IMR-90 (cell line): Measurements from ENCODE around the gene EVPL. TPM values are rescaled to one million over a fixed set of nuclear protein-coding genes. Genes with fewer than 3 reads are reported as not detected.

Source experiments
- ATAC-seq: fragments of 200-7000 bp; cut with Tn5 transposase; 2 replicates; pipeline ENCODE4 v1.9.1; 2020; ENCODE audit warnings: low read depth, mild to moderate bottlenecking, moderate library complexity
- BruUV-seq: library from RNA; stranded (reverse); fragments of 400-500 nt; replicated peaks from 2 replicates; lab custom pipeline; 2021; lab: Mats Ljungman, UMichigan
- CTCF ChIA-PET: fragments of 300-600 bp; formaldehyde crosslinking; extraction: SDS; loops from one replicate; lab custom pipeline; 2021; ENCODE audit warnings: antibody characterized with exemption; lab: Yijun Ruan, JAX
- POLR2A ChIA-PET: fragments of 300-600 bp; sonication (Branson Sonifier 250); formaldehyde crosslinking; loops from one replicate; lab custom pipeline; 2022; ENCODE audit warnings: antibody characterized with exemption; ENCODE audit not compliant: unreplicated experiment; lab: Charles Lee
- DNase-seq: peaks from one replicate; pipeline ENCODE4 v3.0.0; 2013
- H2AFZ ChIP-seq: replicated peaks from 2 replicates; pipeline ENCODE3; 2013; ENCODE audit warnings: low read length, mild to moderate bottlenecking; ENCODE audit not compliant: poor library complexity
- H2AK5ac ChIP-seq: 2 replicates; pipeline ENCODE4 v1.6.1; 2013; ENCODE audit warnings: low read depth, low read length, inconsistent platforms
- H2AK9ac ChIP-seq: replicated peaks from 2 replicates; pipeline ENCODE3; 2013; ENCODE audit warnings: mild to moderate bottlenecking, low read depth, low read length, moderate library complexity; ENCODE audit not compliant: poor library complexity
- H2BK120ac ChIP-seq: 2 replicates; pipeline ENCODE4 v1.6.1; 2013; ENCODE audit warnings: low read depth, low read length, inconsistent platforms
- H2BK15ac ChIP-seq: 3 replicates; pipeline ENCODE4 v1.6.1; 2013; ENCODE audit warnings: low read depth, low read length, inconsistent platforms
- H2BK20ac ChIP-seq: 2 replicates; pipeline ENCODE4 v1.6.1; 2013; ENCODE audit warnings: low read depth, mild to moderate bottlenecking, inconsistent platforms, low read length, moderate library complexity
- H2BK5ac ChIP-seq: 2 replicates; pipeline ENCODE4 v1.6.1; 2013; ENCODE audit warnings: mild to moderate bottlenecking, low read depth, low read length, inconsistent platforms; ENCODE audit not compliant: poor library complexity, severe bottlenecking
- H3K14ac ChIP-seq: replicated peaks from 2 replicates; pipeline ENCODE4 v1.6.1; 2013; ENCODE audit warnings: low read depth, low read length, inconsistent platforms
- H3K18ac ChIP-seq: 2 replicates; pipeline ENCODE4 v1.6.1; 2013; ENCODE audit warnings: low read depth, low read length, control low read depth
- H3K23ac ChIP-seq: 2 replicates; pipeline ENCODE4 v1.6.1; 2013; ENCODE audit warnings: low read depth, low read length, inconsistent platforms
- H3K27ac ChIP-seq: 2 replicates; pipeline ENCODE4 v1.5.1; 2013; ENCODE audit warnings: mild to moderate bottlenecking, control low read depth, low read length; ENCODE audit not compliant: insufficient read depth
- H3K27me3 ChIP-seq: 2 replicates; pipeline ENCODE4 v1.6.1; 2013; ENCODE audit warnings: low read length; ENCODE audit not compliant: control insufficient read depth, insufficient read depth
- H3K36me3 ChIP-seq: 2 replicates; pipeline ENCODE4 v1.6.1; 2013; ENCODE audit warnings: low read length, mixed read lengths; ENCODE audit not compliant: control insufficient read depth, insufficient read depth
- H3K4ac ChIP-seq: 2 replicates; pipeline ENCODE4 v1.6.1; 2013; ENCODE audit warnings: low read depth, low read length, inconsistent platforms
- H3K4me1 ChIP-seq: 2 replicates; pipeline ENCODE4 v1.6.1; 2013; ENCODE audit warnings: low read length, mixed read lengths; ENCODE audit not compliant: control insufficient read depth, insufficient read depth
- H3K4me2 ChIP-seq: 2 replicates; pipeline ENCODE4 v1.6.1; 2013; ENCODE audit warnings: low read depth, mild to moderate bottlenecking, control low read depth, low read length, moderate library complexity
- H3K4me3 ChIP-seq: 2 replicates; pipeline ENCODE4 v1.5.1; 2013; ENCODE audit warnings: low read depth, mild to moderate bottlenecking, control low read depth, low read length, moderate library complexity; ENCODE audit not compliant: insufficient read depth
- H3K56ac ChIP-seq: 2 replicates; pipeline ENCODE4 v1.6.1; 2013; ENCODE audit warnings: low read length, inconsistent platforms; ENCODE audit not compliant: insufficient read depth; ENCODE audit errors: extremely low read depth
- H3K79me1 ChIP-seq, 2 experiments: 2 replicates each; pipeline ENCODE4 v1.6.1; 2013; ENCODE audit warnings: low read length in 2 of 2, inconsistent platforms in 1 of 2, low read depth in 1 of 2
- H3K9ac ChIP-seq: 2 replicates; pipeline ENCODE4 v1.6.1; 2013; ENCODE audit warnings: low read depth, low read length, control low read depth
- H3K9me1 ChIP-seq: 2 replicates; pipeline ENCODE4 v1.6.1; 2013; ENCODE audit warnings: low read length, inconsistent platforms; ENCODE audit not compliant: insufficient read depth
- H3K9me3 ChIP-seq: 2 replicates; pipeline ENCODE4 v1.6.1; 2013; ENCODE audit warnings: low read length; ENCODE audit not compliant: control insufficient read depth, insufficient read depth
- H4K20me1 ChIP-seq: 2 replicates; pipeline ENCODE4 v1.6.1; 2013; ENCODE audit warnings: low read length, inconsistent platforms; ENCODE audit not compliant: insufficient read depth
- H4K5ac ChIP-seq: 2 replicates; pipeline ENCODE4 v1.6.1; 2013; ENCODE audit warnings: mild to moderate bottlenecking, low read depth, low read length, control low read depth
- H4K8ac ChIP-seq, 2 experiments: 2 replicates each; pipeline ENCODE4 v1.6.1; 2013; ENCODE audit warnings: low read depth in 2 of 2, low read length in 2 of 2, control low read depth in 1 of 2, inconsistent platforms in 1 of 2
- H4K91ac ChIP-seq: 2 replicates; pipeline ENCODE4 v1.6.1; 2013; ENCODE audit warnings: low read depth, low read length, inconsistent platforms; ENCODE audit not compliant: insufficient read depth
- BHLHE40 ChIP-seq: fragments of 150-350 bp; IDR thresholded peaks from 2 replicates; pipeline ENCODE4 v1.6.1; 2016; ENCODE audit warnings: mild to moderate bottlenecking, low read depth, low read length
- CEBPB ChIP-seq: IDR thresholded peaks from 2 replicates; pipeline ENCODE4 v1.6.1; 2012; ENCODE audit warnings: low read depth, low read length, improper control_type of control experiment
- CHD1 ChIP-seq: IDR thresholded peaks from 2 replicates; pipeline ENCODE4 v1.6.1; 2012; ENCODE audit warnings: low read depth, low read length, improper control_type of control experiment
- ELK1 ChIP-seq: fragments of 150-350 bp; IDR thresholded peaks from 2 replicates; pipeline ENCODE4 v1.6.1; 2016; ENCODE audit warnings: low read depth, mild to moderate bottlenecking, low read length, moderate library complexity, borderline replicate concordance
- MAZ ChIP-seq: IDR thresholded peaks from 2 replicates; pipeline ENCODE4 v1.6.1; 2012; ENCODE audit warnings: low read depth, mild to moderate bottlenecking, low read length, improper control_type of control experiment, moderate library complexity, borderline replicate concordance
- NFE2L2 ChIP-seq: fragments of 150-350 bp; IDR thresholded peaks from 2 replicates; pipeline ENCODE4 v1.6.1; 2016; ENCODE audit warnings: low read depth, mild to moderate bottlenecking, low read length
- POLR2A ChIP-seq: IDR thresholded peaks from 2 replicates; pipeline ENCODE4 v1.6.1; 2012; ENCODE audit warnings: mild to moderate bottlenecking, low read depth, low read length
- RCOR1 ChIP-seq: IDR thresholded peaks from 2 replicates; pipeline ENCODE4 v1.6.1; 2012; ENCODE audit warnings: mild to moderate bottlenecking, low read length, improper control_type of control experiment; ENCODE audit not compliant: insufficient replicate concordance
- RFX5 ChIP-seq: IDR thresholded peaks from 2 replicates; pipeline ENCODE4 v1.8.0; 2012; ENCODE audit warnings: low read depth, mild to moderate bottlenecking, low read length, moderate library complexity
- SMC3 ChIP-seq: fragments of 150-350 bp; IDR thresholded peaks from 2 replicates; pipeline ENCODE4 v1.6.1; 2016; ENCODE audit warnings: low read depth, mild to moderate bottlenecking, antibody characterized with exemption, low read length, moderate library complexity
- WGBS, 2 experiments: methylation state at CpG; one replicate each; pipeline versions ENCODE4 v1.1.5 to v1.1.7; 2013; ENCODE audit warnings: missing lambda C conversion rate in 2 of 2; ENCODE audit not compliant: insufficient read length in 1 of 2; ENCODE audit errors: extremely low coverage in 2 of 2; 5-methylcytosine and 5-hydroxymethylcytosine counted together
- dilution Hi-C: fragments of 300-500 bp; cut with HindIII; formaldehyde crosslinking; loops from one replicate; pipeline ENCODE4 v1.14.3; 2018; ENCODE audit warnings: low sequenced_read_pairs; ENCODE audit not compliant: unreplicated experiment
- in situ Hi-C: fragments of 300-500 bp; cut with MboI; formaldehyde crosslinking; loops from 3 replicates; pipeline ENCODE4 v1.14.3; 2019; ENCODE audit warnings: low sequenced_read_pairs, inconsistent platforms, mixed read lengths
- intact Hi-C: fragments of 100-400 bp; cut with micrococcal nuclease; formaldehyde crosslinking; loops from 2 replicates; pipeline ENCODE4 v1.10.0; 2022
- polyA plus RNA-seq, 3 experiments: library from polyadenylated mRNA; depleted of rRNA; stranded (reverse); fragments of >200 nt; gene quantifications; 2 replicates each; pipeline ENCODE4 v1.2.3, GENCODE V29; 2012; ENCODE audit warnings: low replicate concordance in 1 of 3
- total RNA-seq: library from RNA; depleted of rRNA; stranded (reverse); fragments of >200 nt; gene quantifications from 2 replicates; pipeline ENCODE4 v1.2.3, GENCODE V29; 2012

The EVPL gene
- total and polyA plus RNA-seq, 2 of the 4 experiments (the other 2 are of a cell fraction): not detected

- Histone ChIP-seq H3K23ac (peak overlapping the region; percentile 96), H3K4ac (peak overlapping the region; percentile 93), H3K79me1 (peaks cover 26 to 75% of the 10 kb centered on the region in 2 experiments), H3K14ac (peak overlapping the region; percentile 98), H3K36me3 (0 out of 2 replicates have a peak, but pooled peaks cover 3% of the 10 kb centered on the region), H3K56ac (peak overlapping the region; percentile 93), H2AFZ (peak overlapping the region; percentile 98), H3K9ac (peak overlapping the region; percentile 87), H3K4me2 (peak overlapping the region; percentile 87), H4K91ac (peak overlapping the region; percentile 95), H2AK5ac (peak overlapping the region; percentile 49), H2BK20ac (peak overlapping the region; percentile 18; the same call in 1 of the 2 replicates), H2BK120ac (peak overlapping the region; percentile 33; the same call in 1 of the 2 replicates), H2BK15ac (no peak overlapping the region), H3K9me1 (peaks cover 21% of the 10 kb centered on the region), H3K18ac (peak overlapping the region; percentile 74), H4K20me1 (0 out of 2 replicates have a peak, but pooled peaks cover 3% of the 10 kb centered on the region), H4K5ac (peak overlapping the region; percentile 90), H2BK5ac (peak overlapping the region; percentile 77), H3K27me3 (no peaks in the 10 kb centered on the region), H3K4me1 (peaks cover 7% of the 10 kb centered on the region; the same call in 1 of the 2 replicates), H3K9me3 (no peaks in the 10 kb centered on the region), H2AK9ac (peak overlapping the region; percentile 92), H3K27ac (peak overlapping the region; percentile 93), H4K8ac (peak overlapping the region; percentile 93 to 99), H3K4me3 (peak overlapping the region; percentile 77)
- in situ Hi-C loops: no loop called here
- intact Hi-C loops: loop anchor here (1.0 kb wide), 1 partner anchor 74 kb away; no protein-coding TSS in a partner anchor
- dilution Hi-C loops: no loop called here
- ChIA-PET POLR2A (no interaction called here), CTCF (no interaction called here)
- 2% methylated on average over 9 of the region's 19 CpGs; no CpG with 5 or more reads in 1 of the 2 experiments for WGBS, 2 experiments
- TF ChIP-seq CEBPB: no peak
- TF ChIP-seq RFX5: no peak
- TF ChIP-seq RCOR1: peak; percentile 11
- TF ChIP-seq ELK1: no peak
- no peak for TF ChIP-seq NFE2L2
- TF ChIP-seq BHLHE40: no peak
- TF ChIP-seq MAZ: no peak
- no peak for TF ChIP-seq SMC3
- TF ChIP-seq POLR2A: peak; percentile 81
- TF ChIP-seq CHD1: no peak
- no TSS peak for BruUV-seq
- DNase-seq: peak; percentile 79
- ATAC-seq: peak; percentile 16
Measured at GRCh38 chr17:75979705-75980187, 47.4 kb downstream of the EVPL start.
